Lower leg skin (tissue), 4 donors: Measurements from ENCODE around the gene FAM217B. TPM values are rescaled to one million over a fixed set of nuclear protein-coding genes. Genes with fewer than 3 reads are reported as not detected.

ENCODE experiments used
- DNase-seq, 2 donors: peaks; one replicate each; pipeline ENCODE4 v3.0.0-alpha.2; 2019; ENCODE audit warnings: low spot score in 2 of 2
- H3K4me3 ChIP-seq: fragments of 200-600 bp; sonication (generic); 2 replicates; pipeline ENCODE4 v1.5.1; 2017; ENCODE audit warnings: mild to moderate bottlenecking, low read depth; ENCODE audit not compliant: poor library complexity, severe bottlenecking
- CTCF ChIP-seq, 3 donors: fragments of 450-650 bp; IDR thresholded peaks; one replicate each; pipeline ENCODE4 v1.5.1; 2016; ENCODE audit warnings: antibody characterized with exemption in 3 of 3, mild to moderate bottlenecking in 3 of 3, moderate library complexity in 2 of 3
- POLR2A ChIP-seq, 2 donors: fragments of 450-650 bp; IDR thresholded peaks; one replicate each; pipeline ENCODE4 v1.6.1; 2016 to 2017; ENCODE audit warnings: antibody characterized with exemption in 2 of 2, mild to moderate bottlenecking in 1 of 2, moderate library complexity in 1 of 2
- WGBS, 2 donors: methylation state at CpG; one replicate each; pipeline ENCODE4 v1.1.5; 2018; 5-methylcytosine and 5-hydroxymethylcytosine counted together
- intact Hi-C: fragments of 100-400 bp; cut with DNase I; formaldehyde crosslinking; loops from one replicate; pipeline ENCODE4 v1.15.0; 2023; ENCODE audit warnings: low total_unique reads
- total RNA-seq, 4 donors: library from RNA; depleted of rRNA; stranded (reverse); fragments of >200 nt; gene quantifications; one replicate each; pipeline ENCODE4 v1.1.0, GENCODE V29; 2016

FAM217B gene
- total RNA-seq, 4 donors from 2014 or later, result 3.8 to 11.3 (median 5.9) TPM

- TF ChIP-seq POLR2A (IDR thresholded peaks at IDR 0.05) (no peak), CTCF (IDR thresholded peaks at IDR 0.05) (no peak)
- H3K4me3 ChIP-seq, result no peak overlapping the region
- intact Hi-C loops, result no loop called here
- no peak for DNase-seq
Observed at GRCh38 chr20:59925899-59926298, 14.3 kb upstream of the FAM217B start.

GRCh38 chr20:59931511-59932312 lies 8.5 kb upstream of the FAM217B start:
- no peak overlapping the region for H3K4me3 ChIP-seq
- WGBS, 2 donors, result 85 to 87% methylated on average over 9 of the region's 9 CpGs
- no peak for TF ChIP-seq CTCF (IDR thresholded peaks at IDR 0.05)
- no peak for TF ChIP-seq POLR2A (IDR thresholded peaks at IDR 0.05)
- no peak for DNase-seq
- intact Hi-C loops, result no loop called here

- H3K4me3 ChIP-seq, result no peak overlapping the region
- TF ChIP-seq POLR2A (IDR thresholded peaks at IDR 0.05), result no peak
- no peak for TF ChIP-seq CTCF (IDR thresholded peaks at IDR 0.05)
- intact Hi-C loops, result no loop called here
- WGBS, 2 donors, result 87 to 89% methylated on average over 69 to 72 of the region's 72 CpGs
- no peak for DNase-seq
Observed at GRCh38 chr20:59932616-59933295, 7.4 kb upstream of the FAM217B start.

GRCh38 chr20:59933296-59933848 lies 6.8 kb upstream of the FAM217B start, which contains the start of gene SYCP2:
Gene SYCP2 (minus strand): TSS chr20:59933637. CDS start chr20:59922413, 11,224 bp downstream.
- intact Hi-C loops, result no loop called here
- WGBS, 2 donors, result 13 to 62% methylated on average over 21 to 50 of the region's 65 CpGs
- peak within 1 kb of the TSS; percentile 48 for H3K4me3 ChIP-seq
- peak in 1 of 2 donors; percentile 86 for DNase-seq
- TF ChIP-seq CTCF (IDR thresholded peaks at IDR 0.05) (no peak), POLR2A (IDR thresholded peaks at IDR 0.05) (no peak)

- intact Hi-C loops, result no loop called here
- TF ChIP-seq CTCF (IDR thresholded peaks at IDR 0.05), result peak in 1 of 3 donors; percentile 58
- TF ChIP-seq POLR2A (IDR thresholded peaks at IDR 0.05), result no peak
- peak; percentile 58 to 96 for DNase-seq
- H3K4me3 ChIP-seq, result peak overlapping the region; percentile 48
- 5% methylated on average over 48 to 53 of the region's 59 CpGs for WGBS, 2 donors
Observed at GRCh38 chr20:59933849-59934585, 6.2 kb upstream of the FAM217B start.
